Fibroblast of upper back skin (primary cell): ENCODE data around the gene GLRX5.

Experiments used
- DNase-seq: peaks from one replicate; pipeline ENCODE4 v3.0.0-alpha.2; 2013

The GLRX5 gene

GRCh38 chr14:95534299-95535225 is at the start of gene GLRX5:
Gene GLRX5, plus strand, starts transcription at chr14:95535050. Its CDS starts 40 bp downstream, at chr14:95535090.
- DNase-seq, result peak; percentile 100

- no peak for DNase-seq
Measured at GRCh38 chr14:95485222-95485819, 49.5 kb upstream of the GLRX5 start.

- no peak for DNase-seq
Measured at GRCh38 chr14:95486875-95487668, 47.8 kb upstream of the GLRX5 start.

- no peak for DNase-seq
Measured at GRCh38 chr14:95487669-95488084, 47.2 kb upstream of the GLRX5 start.

- no peak for DNase-seq
Measured at GRCh38 chr14:95488376-95489213, 46.3 kb upstream of the GLRX5 start.

- no peak for DNase-seq
Measured at GRCh38 chr14:95489214-95490137, 45.4 kb upstream of the GLRX5 start.

GRCh38 chr14:95490138-95490509 is 44.7 kb upstream of the GLRX5 start:
- no peak for DNase-seq

GRCh38 chr14:95490727-95491451 is 44.0 kb upstream of the GLRX5 start:
- DNase-seq, result no peak

- no peak for DNase-seq
Measured at GRCh38 chr14:95491936-95492608, 42.8 kb upstream of the GLRX5 start.

- DNase-seq, result no peak
Measured at GRCh38 chr14:95493503-95493902, 41.3 kb upstream of the GLRX5 start.

GRCh38 chr14:95493976-95494375 is 40.9 kb upstream of the GLRX5 start:
- DNase-seq, result no peak

- DNase-seq, result no peak
Measured at GRCh38 chr14:95494456-95494855, 40.4 kb upstream of the GLRX5 start.

- DNase-seq, result no peak
Measured at GRCh38 chr14:95495076-95495475, 39.8 kb upstream of the GLRX5 start.

- no peak for DNase-seq
Measured at GRCh38 chr14:95495538-95496025, 39.3 kb upstream of the GLRX5 start.

- DNase-seq, result no peak
Measured at GRCh38 chr14:95496111-95496681, 38.7 kb upstream of the GLRX5 start.

- peak; percentile 61 for DNase-seq
Measured at GRCh38 chr14:95496690-95497259, 38.1 kb upstream of the GLRX5 start.

- no peak for DNase-seq
Measured at GRCh38 chr14:95497561-95498011, 37.3 kb upstream of the GLRX5 start.

GRCh38 chr14:95498622-95499353 is 36.1 kb upstream of the GLRX5 start:
- DNase-seq, result no peak
